Measurements from ENCODE around the gene GRM7.

DNA sequence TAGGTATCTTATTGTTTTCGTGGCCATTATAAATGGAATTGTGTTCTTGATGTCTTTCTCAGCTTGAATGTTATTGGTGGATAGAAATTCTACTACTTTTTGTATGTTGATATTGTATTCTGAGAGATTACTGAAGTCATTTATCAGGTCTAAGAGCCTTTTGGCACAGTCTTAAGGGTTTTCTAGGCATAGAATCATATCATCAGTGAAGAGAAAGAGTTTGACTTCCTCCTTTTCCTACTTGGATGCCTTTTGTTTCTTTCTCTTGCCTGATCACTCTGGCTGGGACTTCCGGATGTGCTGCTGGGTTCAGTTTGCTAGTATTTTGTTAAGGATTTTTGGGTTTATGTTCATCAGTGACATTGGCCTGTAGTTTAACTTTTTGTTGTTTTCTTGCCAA is 527.1 kb downstream of the GRM7 start:
- TF ChIP-seq GATA2 (IDR thresholded peaks at IDR 0.05; ENCODE audit: low read depth, low read length), result no peak
- TF ChIP-seq GATA3 (IDR thresholded peaks at IDR 0.05; ENCODE audit: low read depth, low read length), result no peak

Data from SH-SY5Y (cell line).